ENCODE data around the gene MRTFA.
"Not testable (repeated sequence)": the region's sequence is repeated elsewhere in the genome, so short reads cannot be mapped to it uniquely, and the experiment has no call there.

The MRTFA gene

GRCh38 chr22:40636380-40637182, at the start of gene MRTFA:
TSS of gene MRTFA (minus strand) at chr22:40636719.
- DNase-seq (ENCODE audit: low spot score) = peak; percentile 95

- no peak for DNase-seq (ENCODE audit: low spot score)
Observed at GRCh38 chr22:40685406-40685805, 48.9 kb upstream of the MRTFA start.

DNA sequence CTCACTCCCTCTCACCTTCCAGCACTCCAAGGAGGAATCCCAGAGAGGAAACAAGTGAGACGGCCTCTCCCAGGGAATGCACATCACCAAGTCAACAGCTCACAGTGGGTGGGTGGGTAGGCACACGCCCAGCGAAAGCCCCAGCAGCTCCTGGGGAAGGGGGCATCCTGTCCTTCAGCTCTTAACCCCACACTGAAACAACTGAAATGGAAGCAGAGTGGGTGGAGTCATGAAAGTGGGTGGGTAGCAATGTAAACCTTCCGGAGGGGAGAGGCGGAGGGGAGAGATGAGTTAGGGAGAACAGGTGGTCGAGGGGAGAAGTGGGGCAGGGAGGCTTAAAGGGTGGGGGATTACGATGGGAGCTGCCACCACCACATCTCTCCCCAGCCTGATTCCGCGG, 48.2 kb upstream of the MRTFA start:
- no peak for DNase-seq (ENCODE audit: low spot score)

- DNase-seq (ENCODE audit: low spot score) = no peak
Observed at GRCh38 chr22:40681451-40681850, 44.9 kb upstream of the MRTFA start.

GRCh38 chr22:40680819-40681183, 44.3 kb upstream of the MRTFA start:
- DNase-seq (ENCODE audit: low spot score) = no peak

DNA sequence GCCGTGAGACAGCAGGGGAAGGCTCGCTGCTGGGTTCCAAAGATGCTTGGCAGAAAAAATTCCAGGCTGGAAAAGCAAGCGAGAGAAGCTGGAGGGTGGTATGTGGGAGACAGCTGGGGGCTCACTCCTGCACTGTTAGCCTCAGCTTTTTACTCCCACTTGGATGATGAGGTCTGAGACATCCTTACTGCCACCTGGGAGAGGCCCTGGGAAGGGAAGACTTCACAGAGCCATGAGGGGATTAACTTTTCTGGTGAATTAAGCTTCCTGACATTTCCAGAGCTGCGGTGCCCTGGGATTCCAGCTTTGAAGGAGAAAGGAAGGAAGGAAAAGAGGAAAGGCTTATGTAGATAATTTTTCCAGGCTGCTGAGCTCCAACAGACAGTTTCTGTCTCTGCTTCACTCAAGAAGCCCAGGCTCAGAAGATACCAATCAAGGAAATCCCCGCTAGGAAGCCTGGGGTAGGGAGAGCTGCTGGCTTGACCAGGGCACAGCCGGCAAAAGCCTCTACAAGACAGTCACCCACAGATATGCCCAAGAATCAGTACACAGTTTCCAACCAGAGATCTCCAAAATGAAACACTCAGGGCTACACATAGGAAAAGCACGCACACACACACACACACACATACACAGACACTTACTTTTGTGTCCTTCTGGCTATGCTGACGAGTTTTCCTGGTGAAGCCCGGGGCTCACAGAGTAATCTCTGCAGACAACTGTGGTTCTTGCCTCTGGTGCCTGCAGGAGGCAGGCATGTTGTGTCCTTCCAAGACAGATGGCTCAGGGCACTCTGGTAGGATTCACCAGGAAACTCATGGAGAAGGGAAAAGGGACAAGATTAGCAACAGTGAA, 43.7 kb upstream of the MRTFA start:
- DNase-seq (ENCODE audit: low spot score) = no peak

- no peak for DNase-seq (ENCODE audit: low spot score)
Observed at GRCh38 chr22:40679249-40679963, 42.9 kb upstream of the MRTFA start, which contains the start of gene MCHR1. TSS of gene MCHR1 (plus strand) at chr22:40679484. CDS start at chr22:40679653, 169 bp downstream.

GRCh38 chr22:40678493-40679248, 42.2 kb upstream of the MRTFA start:
- DNase-seq (ENCODE audit: low spot score) = no peak

GRCh38 chr22:40676644-40677043, 40.1 kb upstream of the MRTFA start:
- DNase-seq (ENCODE audit: low spot score) = no peak

GRCh38 chr22:40676166-40676565, 39.6 kb upstream of the MRTFA start:
- not testable (repeated sequence) for DNase-seq (ENCODE audit: low spot score)

- DNase-seq (ENCODE audit: low spot score) = no peak
Observed at GRCh38 chr22:40674274-40674673, 37.8 kb upstream of the MRTFA start.

DNA sequence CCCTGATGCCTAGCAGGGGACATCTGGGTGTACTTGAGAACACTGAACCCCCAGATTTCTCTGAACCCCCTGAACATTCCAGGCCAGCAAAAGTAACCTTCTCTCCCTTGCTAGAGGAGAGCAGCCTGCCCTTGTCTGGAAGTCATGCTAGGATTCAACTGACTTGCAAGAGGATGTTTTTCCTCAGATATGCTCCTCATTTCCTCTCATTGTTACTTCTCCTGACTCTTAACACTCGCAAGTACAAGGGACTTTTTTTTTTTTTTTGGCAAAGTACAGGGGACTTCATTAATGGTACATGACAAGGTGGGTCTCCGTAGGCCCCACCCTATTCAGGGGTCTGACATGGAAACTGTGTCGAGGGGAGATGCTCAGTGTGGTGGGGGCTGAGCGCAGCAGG, 36.5 kb upstream of the MRTFA start:
- no peak for DNase-seq (ENCODE audit: low spot score)

DNA sequence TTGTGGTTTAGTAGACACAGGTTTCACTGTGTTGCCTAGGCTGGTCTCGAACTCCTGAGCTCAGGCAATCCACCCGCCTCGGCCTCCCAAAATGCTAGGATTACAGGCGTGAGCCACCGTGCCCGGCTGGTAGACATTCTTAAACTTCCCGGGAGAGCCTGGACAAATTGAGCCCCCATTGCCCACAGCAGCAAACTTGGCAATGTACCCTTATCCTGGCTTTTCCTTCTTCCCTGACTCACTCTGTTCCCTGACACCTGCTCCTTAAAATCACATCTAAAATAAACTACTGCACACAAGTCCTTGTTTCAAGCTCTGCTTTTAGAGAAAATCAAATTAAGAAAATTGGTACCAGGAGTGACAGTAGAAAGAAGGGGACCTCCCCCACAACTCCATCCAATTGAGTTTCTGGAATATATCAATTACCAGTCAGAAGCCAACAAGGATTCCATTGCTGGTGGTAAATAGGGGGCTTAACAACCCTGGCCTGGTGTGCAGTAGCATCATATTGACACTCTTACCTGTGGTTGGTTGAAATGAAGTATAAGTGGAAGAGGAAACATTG, 35.4 kb upstream of the MRTFA start:
- no peak for DNase-seq (ENCODE audit: low spot score)

DNA sequence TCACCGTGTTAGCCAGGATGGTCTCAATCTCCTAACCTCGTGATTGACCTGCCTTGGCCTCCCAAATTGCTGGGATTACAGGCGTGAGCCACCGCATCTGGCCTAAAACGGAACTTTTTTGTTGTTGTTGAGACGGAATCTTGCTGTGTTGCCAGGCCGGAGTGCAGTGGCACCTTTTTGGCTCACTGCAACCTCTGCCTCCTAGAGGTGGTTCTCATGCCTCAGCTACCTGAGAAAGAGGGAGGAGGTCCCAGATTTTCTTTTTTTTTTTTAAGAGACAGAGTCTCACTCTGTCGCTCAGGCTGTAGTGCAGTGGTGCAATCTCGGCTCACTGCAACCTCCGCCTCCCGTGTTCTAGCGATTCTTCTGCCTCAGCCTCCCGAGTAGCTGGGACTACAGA, 34.9 kb upstream of the MRTFA start:
- DNase-seq (ENCODE audit: low spot score) = no peak

GRCh38 chr22:40670058-40670457, 33.5 kb upstream of the MRTFA start:
- no peak for DNase-seq (ENCODE audit: low spot score)

- DNase-seq (ENCODE audit: low spot score) = peak; percentile 84
Observed at GRCh38 chr22:40668611-40669411, 32.3 kb upstream of the MRTFA start.

DNA sequence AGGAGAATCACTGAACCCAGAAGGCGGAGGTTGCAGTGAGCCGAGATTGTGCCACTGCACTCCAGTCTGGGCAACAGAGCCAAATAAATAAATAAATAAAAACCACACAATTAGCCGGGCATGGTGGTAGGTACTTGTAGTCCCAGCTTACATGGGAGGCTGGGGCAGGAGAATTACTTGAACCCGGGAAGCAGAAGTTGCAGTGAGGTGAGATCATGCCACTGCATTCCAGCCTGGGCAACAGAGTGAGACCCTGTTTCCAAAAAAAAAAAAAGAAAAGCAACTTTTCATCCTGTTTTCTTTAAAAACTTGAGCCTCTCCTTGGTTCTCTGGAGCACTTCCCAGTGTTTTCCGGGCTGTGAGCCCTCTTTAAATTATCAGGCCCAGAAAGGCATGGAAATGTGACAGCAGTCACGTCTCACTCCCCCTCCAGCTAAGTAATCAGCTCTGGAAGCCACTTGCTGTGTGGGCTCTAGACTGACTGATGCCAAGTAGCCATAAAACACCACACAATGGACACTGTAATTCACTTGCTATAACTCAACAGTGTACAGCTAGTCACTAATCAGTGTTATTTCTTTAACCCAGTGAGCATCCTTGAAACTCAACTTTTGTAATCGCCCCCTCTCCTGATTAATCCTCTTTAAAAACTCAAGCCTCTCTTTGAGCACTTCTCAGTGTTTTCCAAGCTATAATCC, 29.8 kb upstream of the MRTFA start:
- no peak for DNase-seq (ENCODE audit: low spot score)

- no peak for DNase-seq (ENCODE audit: low spot score)
Observed at GRCh38 chr22:40665312-40665711, 28.8 kb upstream of the MRTFA start.

GRCh38 chr22:40661671-40662070, 25.2 kb upstream of the MRTFA start:
- no peak for DNase-seq (ENCODE audit: low spot score)

DNA sequence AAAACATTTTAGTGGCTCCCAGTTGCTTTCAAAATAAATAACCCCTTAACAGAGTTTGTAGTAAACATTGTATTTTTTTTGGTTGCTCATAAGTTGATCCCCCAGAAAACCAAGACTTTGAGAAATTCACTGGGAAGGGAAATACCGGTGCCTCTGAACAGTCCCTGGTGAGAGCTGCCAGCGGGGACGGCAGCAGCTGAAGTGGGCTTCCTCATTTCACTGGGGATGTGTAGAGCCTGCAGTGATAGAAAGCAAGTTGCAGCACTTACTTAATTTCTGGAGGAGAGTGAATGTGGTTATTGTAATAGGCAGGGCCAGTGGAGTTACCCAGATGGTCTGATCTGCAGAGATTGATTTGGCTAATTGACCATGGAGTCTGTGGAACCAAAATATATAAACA, 24.2 kb upstream of the MRTFA start:
- DNase-seq (ENCODE audit: low spot score) = no peak
